ENCODE results near the gene KIF3B.
"Not testable (repeated sequence)": the region's sequence is repeated elsewhere in the genome, so short reads cannot be mapped to it uniquely, and the experiment has no call there.

The KIF3B gene

DNA sequence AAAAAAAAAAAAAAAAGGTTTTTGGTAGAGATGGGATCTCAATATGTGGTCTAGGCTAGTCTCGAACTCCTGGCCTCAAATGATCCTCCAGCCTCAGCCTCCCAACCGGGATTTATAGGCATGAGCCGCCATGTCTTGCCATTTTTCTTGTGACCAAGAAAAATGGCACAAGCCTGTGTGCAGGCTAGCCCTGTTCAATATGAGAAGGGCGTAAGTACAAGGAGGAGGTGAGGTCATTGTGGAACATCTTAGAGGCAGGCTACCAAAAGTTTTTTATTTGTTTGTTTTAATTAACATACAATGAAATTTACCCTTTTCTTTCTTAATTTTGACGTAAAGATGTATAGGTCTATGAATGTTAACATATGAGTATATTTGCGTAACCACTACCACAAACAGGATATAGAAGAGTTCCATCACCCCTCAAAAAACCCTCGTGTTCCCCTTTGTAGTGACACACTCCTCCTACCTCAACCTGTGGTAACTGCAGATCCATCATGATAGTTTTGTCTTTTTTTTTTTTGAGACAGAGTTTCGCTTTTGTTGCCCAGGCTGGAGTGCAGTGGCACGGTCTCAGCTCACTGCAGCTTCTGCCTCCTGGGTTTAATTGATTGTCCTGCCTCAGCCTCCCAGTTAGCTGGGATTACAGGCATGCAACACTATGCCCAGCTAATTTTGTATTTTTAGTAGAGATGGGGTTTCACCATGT, 28.3 kb upstream of the KIF3B start:
- DNase-seq: no peak

DNA sequence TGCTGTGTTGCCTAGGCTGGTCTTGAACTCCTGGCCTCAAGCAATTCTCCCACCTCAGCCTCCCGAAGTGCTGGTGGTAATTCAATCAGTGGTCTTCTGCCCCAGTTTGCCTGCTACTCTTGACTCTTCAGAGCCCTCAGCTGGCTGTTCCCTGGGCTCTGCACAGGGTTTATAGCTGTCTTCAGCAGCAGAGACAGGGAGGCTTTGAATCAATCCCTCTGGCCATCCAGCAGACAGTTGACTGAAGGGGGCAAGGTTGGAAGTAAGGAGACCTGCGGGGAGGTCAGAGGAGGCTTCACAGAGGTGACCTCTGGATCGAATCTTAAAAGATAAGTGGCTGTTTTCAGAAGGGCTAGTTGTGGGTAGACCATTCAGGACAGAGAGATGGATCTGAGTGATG, 26.0 kb upstream of the KIF3B start:
- no peak for DNase-seq

DNA sequence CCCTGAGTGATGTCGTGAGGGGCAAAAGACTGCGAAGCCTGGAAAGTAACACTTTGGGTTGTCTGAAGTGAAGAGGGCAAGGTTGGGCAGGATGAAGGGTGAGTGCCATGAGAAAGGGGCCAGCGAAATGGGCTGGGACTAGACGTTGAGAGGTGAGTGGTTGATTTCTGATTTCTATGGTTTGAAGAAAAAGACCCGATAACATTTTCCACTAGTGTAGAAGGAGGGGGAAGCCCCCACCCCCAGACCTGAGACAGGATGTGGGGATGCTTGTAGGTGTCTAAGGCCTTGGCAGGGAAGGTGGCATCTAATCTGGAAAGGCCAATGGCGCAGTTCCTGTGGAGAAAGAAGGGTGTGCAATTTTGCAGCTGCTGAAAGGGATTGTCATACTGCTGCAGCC, 25.3 kb upstream of the KIF3B start:
- DNase-seq: no peak

DNA sequence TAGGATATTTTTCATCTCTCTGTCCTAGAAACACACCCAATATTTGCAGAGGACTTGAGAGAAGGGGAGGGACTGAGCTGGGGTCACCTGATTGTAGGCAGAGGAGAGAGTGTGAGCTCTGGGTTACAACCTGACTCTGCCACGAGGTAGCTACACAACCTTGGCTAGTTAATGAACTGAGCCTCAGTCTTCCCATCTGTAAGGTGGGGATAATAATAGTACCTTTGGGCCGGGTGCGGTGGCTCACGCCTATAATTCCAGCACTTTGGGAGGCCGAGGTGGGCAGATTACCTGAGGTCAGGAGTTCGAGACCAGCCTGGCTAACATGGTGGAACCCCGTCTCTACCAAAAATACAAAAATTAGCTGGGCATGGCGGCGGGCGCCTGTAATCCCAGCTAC, 16.5 kb upstream of the KIF3B start:
- not testable (repeated sequence) for DNase-seq

DNA sequence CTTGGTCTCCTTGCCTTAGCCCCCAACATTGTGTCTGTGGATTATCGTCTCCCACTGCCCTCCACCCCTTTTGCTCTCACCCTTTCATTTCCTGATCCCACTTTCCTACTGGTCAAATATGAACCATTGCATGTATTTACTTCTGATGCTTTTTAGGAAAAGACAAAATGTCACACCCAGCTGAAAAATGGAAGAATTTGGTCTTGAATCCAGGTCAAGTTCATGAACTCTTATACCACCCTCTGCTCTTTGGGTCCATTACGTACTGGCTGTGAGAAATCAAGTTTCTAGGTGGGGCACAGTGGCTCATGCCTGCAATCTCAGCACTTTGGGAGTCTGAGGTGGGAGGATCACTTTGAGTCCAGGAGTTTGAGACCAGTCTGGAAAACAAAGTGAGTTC, 15.8 kb upstream of the KIF3B start:
- DNase-seq: no peak

DNA sequence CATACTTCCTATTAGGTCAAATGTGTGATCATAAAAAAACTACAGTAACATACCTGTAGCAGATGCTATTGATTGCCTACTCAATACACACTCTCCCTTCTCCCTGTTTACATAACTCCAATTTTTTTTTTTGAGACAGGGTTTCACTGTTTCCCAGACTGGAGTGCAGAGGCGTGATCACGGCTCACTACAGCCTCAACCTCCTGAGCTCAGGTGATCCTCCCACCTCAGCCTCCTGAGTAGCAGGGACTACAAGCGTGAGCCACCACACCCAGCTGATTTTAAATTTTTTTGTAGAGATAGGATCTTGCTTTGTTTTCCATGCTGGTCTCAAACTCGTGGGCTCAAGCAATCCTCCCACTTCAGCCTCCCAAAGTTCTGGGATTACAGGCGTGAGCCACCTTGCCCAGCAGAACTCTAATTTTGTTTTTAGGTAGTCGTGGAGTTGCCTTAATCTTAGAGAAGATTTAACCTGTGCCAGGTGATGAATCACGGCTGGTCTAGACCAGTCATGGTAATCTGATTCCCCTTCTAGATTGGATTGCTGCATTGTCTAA, 14.0 kb upstream of the KIF3B start:
- DNase-seq: no peak

DNA sequence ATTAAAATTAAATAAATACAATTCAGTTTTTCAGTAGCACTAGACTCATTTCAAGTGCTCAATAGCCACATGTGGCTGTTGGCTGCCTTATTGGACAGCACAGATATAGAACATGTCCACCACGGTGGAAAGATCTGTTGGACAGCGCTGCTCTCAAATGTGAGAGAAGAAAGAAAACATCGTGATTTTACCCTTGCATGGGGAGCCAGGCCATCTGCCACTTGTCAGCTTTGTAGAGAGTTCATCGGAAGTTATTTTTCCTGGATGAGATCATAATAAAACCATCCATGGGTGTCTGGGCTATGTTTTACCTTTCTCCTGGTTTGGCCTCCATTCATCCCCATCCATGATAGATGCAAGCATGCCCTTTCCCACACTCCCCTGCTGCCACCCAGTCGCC, 5.8 kb upstream of the KIF3B start:
- DNase-seq: no peak

DNA sequence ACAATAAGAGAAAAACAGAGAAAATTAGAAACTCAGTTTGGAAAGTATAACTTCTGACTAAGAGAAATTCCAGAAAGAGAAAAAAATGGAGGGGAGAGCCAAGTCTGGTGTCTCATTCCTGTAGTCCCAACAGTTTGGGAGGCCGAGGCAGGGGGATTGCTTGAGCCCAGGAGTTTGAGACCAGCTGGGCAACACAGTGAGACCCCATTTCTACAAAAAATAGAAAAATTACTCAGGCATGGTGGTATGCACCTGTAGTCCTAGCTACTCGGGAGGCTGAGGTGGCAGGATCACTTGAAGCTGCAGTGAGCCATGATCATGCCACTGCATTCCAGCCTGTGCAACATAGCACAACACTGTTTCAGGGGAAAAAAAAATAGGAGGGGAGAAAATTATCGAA, 3.1 kb upstream of the KIF3B start:
- no peak for DNase-seq

DNA sequence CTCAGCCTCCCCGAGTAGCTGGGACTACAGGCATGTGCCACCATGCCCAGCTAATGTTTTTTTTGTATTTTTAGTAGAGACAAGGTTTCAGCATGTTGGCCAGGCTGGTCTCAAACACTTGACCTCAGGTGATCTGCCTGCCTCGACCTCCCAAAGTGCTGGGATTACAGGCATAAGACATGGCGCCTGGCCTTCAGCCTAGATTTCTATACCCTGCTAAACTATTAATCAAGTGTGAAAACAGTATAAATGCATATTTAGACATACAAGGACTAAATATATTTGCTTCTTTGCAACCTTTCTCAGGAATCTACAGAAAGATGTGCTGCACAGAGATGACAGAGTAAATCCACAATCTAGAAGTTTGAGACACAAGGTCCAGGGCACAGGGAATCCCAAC, 2.3 kb upstream of the KIF3B start:
- DNase-seq: not testable (repeated sequence)

DNA sequence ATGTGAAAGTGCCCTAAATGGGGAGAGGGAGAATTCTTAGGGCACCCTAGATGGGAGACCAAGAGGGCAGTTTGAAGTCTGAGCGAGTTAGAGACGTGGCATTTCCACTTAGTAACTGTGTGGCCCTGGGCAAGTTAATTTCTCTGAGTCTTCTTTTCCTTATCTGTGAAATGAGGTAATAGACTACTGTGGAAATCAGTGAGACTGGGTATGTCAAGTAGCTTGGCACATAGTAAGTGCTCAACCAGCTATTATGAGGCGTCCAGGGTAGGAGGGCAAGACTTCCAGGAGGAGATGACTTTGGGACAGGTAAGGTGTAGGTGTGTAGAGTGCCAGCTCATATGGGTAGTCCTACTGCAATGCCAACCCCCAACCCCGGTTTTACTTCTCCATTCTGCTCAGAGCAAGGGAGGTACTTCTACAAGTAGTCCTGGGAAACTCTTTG, 770 bp downstream of the KIF3B start:
- no peak for DNase-seq

DNA sequence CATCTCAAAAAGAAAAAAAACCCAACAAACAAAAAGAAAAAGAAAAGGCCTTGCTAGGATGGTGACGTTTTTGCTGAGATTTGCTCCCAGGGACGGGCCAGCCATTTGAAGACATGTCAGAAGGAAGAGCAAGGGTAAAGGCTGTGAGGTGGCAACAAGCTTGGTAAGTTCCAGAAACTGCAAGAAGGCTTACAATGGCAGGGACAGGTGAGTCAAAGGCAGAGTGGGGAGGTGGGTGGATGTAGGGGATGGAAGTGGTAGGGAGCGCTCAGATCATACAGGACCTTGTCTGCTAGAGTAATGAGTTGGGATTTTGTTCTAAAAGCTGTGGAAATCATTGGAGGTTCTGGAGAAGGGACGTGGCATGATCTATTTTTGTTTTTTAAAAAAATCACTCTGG, 4.3 kb downstream of the KIF3B start:
- DNase-seq: no peak

DNA sequence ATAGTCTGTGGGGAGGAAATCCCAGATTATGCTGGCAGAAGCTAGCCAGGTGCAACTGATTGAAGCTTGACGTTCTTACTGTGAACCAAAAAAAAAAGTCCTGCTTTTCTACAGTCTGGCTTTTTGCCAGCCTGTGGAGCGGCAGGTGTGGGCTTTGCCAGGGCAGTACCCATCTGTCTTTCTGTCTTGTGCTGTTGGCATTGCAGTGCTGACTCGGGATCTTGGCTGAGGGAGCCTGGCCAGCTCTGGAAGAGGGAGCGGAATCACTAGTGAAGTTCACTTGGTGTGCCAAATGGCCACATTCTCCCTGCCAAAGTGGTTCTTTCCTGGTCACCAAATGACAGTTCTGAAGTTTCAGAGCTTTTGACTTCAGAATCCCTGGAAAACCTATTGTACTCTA, 5.0 kb downstream of the KIF3B start:
- no peak for DNase-seq

DNA sequence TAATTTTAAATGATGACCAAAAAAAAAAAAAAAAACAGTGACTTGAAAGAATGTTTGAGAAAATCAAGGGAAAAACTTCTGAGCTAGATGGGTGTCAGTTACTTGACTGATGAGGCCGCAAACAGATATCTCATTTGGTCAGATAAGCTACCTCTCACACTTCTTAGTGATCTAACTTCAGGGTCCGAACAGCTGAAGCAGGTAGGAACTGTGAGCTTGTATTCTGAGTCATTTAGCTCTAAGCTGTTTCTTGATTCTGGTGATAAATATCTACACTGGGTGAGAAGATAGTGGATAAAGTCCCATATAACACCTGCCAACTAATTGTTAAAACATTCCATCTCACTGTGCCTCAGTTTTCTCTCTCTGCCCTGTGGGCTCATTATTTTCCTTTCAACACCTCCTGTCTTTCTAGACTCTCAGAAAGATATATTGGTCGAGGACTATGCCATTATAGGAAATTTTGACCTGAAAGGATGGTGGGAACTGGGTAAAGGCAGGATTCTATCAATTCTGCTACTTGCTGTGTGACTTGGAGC, 7.7 kb downstream of the KIF3B start:
- no peak for DNase-seq

DNA sequence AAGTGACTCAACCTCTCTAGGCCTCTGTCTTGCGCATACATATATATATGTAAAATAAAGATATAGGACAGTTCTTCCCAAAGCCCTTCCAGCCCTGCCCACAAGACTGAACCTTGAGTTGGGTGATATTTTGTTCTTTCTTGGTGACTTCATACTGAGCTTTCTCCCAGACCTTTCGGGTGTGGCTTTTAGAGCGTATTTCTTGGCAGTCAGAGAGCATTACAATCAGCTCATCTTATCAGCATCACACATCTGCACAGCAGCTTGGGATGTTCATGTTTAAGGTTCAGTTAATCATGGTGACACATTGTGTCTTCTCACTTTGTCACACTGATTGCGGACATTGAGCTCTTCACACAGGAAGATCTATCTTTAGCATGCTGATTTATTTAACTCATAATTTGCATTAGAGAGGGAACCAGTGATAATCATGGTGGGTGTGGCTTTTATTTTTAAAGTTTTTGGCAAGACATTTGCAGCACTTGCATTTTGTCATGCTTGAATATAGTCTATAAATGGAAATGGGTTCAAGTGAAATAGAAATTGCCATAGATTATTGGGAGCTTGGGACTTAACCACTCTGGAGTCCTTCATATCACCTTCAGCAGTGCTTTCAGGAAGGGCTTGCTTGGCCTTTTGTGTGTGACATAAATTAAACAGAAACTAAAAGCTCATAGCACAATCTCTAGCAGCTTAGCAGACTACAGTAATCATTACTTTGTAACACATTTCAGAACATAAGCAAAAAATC, 8.3 kb downstream of the KIF3B start:
- DNase-seq: no peak

DNA sequence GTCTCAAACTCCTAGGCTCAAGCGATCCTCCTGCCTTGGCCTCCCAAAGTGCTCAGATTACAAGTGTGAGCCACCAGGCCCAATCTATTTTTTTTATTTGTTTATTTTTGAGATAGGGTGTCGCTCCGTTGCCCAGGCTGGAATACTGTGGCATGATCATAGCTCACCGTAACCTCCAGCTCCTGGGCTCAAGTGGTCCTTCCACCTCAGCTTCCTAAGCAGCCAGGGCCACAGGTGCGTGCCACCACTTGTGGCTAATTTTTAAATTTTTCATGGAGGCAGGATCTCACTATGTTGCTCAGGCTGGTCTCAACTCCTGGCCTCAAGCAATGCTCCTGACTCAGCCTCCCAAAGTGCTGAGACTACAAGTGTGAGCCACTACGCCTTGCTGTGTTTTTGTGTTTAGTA, 9.8 kb downstream of the KIF3B start:
- no peak for DNase-seq

DNA sequence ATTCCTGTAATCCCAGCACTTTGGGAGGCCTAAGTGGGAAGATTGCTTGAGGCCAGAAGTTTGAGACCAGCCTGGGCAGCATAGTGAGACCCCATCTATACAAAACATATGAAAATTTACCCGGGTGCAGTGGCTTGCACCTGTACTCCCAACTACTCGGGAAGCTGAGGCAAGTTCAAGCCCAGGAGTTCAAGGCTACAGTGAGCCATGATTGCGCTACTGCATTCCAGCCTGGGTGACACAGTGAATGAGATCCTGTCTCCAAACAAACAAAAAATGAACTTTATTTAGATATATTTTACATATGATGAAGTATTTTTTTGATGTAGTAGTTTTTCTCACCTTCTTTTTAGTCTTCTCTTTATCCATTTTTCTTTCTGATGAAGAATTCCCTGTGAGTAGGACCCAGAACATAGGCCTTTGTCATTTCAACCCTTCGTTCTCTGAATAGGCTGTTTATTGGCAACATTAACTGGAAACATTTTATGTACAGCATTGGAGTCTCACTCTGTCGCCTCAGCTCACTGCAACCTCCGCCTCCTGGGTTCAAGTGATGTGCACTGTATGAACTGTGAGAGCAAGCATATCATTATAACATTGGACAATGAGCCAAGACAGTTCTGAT, 10.9 kb downstream of the KIF3B start:
- no peak for DNase-seq

DNA sequence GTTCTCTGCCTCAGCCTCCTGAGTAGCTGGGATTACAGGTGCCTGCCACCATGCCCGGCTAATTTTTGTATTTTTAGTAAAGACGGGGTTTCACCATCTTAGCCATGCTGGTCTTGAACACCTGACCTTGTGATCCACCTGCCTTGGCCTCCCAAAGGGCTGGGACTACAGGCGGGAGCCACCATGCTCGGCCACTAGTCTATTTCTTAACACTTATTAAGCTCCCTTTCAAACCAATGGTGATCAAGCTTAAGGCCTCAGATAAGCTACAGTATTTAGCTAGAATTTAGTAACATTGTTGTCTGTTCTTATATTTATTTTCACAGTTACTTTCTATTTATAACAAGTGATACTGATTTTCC, 11.8 kb downstream of the KIF3B start:
- DNase-seq: not testable (repeated sequence)

DNA sequence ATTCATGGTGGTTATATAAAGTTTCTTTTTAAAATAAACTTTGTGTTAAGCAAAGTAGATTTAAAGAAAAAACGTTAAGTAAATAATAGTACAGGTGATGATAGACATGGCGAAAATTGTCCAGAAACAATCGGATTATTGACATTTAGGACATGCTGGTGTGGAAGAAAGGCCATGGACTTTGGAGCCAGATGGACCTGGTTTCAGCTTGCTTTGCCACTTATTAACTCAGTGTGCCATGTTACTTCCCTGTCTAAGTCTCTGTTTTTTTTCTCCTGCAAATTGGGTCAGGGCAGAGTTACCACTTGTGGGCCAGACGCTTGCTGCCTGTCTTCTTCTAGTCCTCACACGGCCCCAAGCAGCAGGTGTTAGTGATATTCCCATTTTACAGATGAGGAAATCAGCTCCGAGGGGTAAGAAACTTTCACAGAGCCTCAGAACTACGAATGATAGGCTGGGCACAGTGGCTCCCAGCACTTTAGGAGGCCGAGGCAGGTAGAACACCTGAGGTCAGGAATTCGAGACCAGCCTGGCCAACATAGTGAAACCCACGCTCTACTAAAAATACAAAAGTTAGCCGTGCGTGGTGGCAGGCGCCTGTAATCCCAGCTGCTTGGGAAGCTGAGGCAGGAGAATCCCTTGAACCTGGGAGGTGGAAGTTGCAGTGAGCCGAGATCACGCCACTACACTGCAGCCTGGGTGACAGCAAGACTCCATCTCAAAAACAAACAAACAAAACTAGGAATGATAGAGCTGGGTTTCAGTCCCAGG, 12.4 kb downstream of the KIF3B start:
- DNase-seq: no peak

DNA sequence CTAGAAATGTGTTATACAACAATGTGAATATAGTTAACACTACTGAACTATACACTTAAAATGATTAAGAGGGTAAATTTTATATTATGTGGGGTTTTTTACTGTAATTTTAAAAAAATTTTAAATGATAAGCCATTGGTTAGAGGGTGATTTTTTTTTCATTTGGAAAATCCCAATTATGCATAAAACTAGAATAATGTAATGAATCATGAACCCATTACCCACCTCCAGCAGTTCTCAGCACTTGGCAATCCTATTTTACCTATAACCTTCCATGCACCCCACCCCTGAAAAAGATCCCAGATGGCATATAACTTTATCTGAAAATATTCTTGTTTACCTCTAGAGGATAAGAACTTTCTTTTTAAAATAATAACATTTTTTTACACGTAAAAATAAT, 13.7 kb downstream of the KIF3B start:
- DNase-seq: no peak

DNA sequence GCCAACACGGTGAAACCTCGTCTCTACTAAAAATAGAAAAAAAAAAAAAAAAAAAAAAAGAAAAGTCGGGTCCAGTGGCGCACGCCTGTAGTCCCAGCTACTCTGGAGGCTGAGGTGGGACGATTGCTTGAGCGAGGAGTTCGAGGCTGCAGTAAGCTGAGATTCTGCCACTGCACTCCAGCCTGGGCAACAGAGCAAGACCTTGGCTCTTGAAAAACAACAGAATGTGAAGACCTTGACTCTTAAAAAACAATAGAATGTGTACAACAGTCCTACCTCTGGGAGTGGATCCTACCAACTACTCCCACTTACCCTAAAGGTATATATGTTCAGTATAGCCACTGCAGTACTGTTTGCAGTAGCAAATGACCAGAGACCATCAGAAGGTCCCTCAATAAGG, 15.1 kb downstream of the KIF3B start:
- no peak for DNase-seq

DNA sequence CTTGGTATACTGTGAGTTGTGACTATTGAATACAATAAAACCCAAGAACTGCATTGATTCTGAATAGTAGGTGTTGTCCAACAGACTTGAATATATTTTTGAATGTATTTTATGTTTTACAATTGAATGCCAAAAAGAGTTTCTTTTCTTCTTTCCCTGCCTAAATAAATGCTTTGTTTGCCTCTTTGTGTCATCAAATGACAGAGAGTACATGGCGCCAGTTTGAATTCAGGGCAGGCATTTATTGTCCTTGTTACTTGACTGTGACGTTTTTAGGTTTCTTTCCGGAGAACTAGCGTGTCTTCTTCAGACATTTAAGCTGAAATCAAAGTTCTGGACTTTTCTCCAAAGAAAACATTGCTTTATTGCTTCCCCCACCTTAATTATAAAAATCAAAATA, 16.6 kb downstream of the KIF3B start:
- no peak for DNase-seq

DNA sequence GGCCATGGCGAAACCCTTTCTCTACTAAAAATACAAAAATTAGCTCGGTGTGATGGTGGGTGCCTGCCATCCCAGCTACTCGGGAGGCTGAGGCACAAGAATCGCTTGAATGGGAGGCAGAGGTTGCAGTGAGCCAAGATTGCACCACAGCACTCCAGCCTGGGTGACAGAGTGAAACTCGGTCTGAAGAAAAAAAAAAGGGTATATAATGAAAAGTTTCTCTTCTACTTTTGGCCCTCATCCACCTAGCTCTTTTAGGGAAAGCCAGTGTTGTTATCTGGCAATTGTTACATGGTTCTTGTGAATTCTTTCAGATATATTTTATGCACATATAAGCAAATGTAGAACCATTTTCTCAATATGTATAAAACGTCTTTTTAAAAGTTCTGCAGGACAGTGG, 19.0 kb downstream of the KIF3B start:
- no peak for DNase-seq

Measured in eye (tissue), 1 donor.